GM12892 (cell line): ENCODE results near the gene SH3D21.

Source experiments
- DNase-seq: peaks from one replicate; pipeline ENCODE4 v3.0.0; 2011; ENCODE audit not compliant: insufficient read length
- FAIRE-seq: peaks from 2 replicates; lab custom pipeline; 2011; peaks lifted over from hg19 to GRCh38; lab: Jason Lieb, UNC
- POLR2A ChIP-seq: IDR thresholded peaks from 2 replicates; pipeline ENCODE4 v1.6.1; 2011; ENCODE audit warnings: low read depth, low read length, control low read depth
- POLR2AphosphoS5 ChIP-seq: IDR thresholded peaks from 2 replicates; pipeline ENCODE4 v1.6.1; 2011; ENCODE audit warnings: low read depth, low read length, control low read depth
- TAF1 ChIP-seq: IDR thresholded peaks from 2 replicates; pipeline ENCODE4 v1.6.1; 2011; ENCODE audit warnings: low read depth, mild to moderate bottlenecking, control low read depth, low read length, borderline replicate concordance

SH3D21 gene

DNA sequence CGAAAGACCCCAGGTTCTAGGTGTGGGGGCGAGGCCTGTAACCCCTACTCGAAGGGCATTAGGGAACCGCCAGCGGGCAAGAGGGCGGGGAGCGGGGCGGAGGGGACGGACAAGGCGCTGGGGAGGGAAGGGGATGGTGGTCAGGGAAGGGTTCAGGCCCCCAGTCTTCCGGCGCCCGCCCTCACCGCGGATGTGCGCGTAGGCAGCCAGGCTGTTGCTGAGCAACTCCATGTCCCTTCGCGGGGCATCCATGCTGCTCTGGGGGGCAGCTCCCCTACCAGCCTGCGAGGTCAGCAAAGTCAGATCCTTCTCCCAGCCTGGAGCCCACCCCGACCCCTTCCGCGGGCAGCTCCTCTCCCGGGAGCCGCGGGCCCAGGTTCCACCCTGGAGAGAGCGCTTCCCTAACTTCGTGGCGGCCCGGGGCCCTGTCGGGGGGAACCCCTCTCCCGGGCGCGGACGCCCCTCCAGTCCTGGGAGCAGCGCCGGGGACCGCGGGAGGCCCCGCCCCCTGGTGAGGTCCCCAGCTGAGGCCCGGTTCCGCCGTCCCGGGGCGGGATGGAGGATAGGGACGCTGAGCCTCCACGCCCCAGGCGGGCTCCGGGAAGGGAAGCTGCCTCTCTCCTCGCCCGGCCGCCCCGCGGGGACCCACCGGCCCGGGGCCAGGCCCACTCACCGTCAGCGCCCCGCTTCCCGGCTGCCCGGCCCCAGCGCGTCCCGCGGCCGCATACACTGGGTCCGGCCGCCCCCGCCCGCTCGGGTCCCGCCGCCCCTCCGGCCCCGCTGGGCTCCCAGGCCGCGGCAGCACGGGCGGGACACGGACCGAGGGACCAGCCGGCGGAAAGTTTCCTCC is 16.8 kb downstream of the SH3D21 start:
- FAIRE-seq, result no peak

GRCh38 chr1:36323636-36324352 is 17.6 kb downstream of the SH3D21 start, which contains the start of gene EVA1B:
Gene EVA1B (minus strand): TSS chr1:36323645. CDS start chr1:36323037, 608 bp downstream.
- DNase-seq, result peak; percentile 52
- peak; percentile 90 for FAIRE-seq
- no peak for TF ChIP-seq TAF1
- TF ChIP-seq POLR2A, result no peak
- TF ChIP-seq POLR2AphosphoS5, result no peak

More for the DNA sequence above, 16.8 kb downstream of the SH3D21 start:
- peak; percentile 52 for DNase-seq
- 0 out of 2 replicates have a peak, but pooled peaks have one; percentile 4 for TF ChIP-seq POLR2A
- TF ChIP-seq POLR2AphosphoS5, result no peak

DNA sequence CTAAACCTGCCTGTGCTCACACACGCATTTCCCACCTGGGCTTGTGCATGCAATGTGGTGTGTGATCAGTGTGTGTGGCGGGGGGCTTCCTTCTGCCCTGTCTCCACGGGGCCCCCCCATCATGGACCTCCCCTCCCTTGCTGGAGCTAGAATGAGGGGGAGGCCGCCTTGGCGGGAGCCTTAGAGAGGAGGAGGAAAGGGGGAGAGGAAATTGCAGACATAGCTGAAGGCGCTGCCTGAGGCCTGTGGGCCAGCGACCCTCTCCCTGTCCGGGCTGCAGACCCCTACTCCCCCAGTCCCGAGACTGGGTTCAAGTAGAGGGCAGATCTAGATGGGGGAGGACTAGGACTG is 18.2 kb downstream of the SH3D21 start:
- DNase-seq, result no peak
- FAIRE-seq, result no peak
- no peak for TF ChIP-seq POLR2AphosphoS5
- no peak for TF ChIP-seq TAF1
- no peak for TF ChIP-seq POLR2A

GRCh38 chr1:36326499-36326898 is 20.3 kb downstream of the SH3D21 start:
- no peak for TF ChIP-seq POLR2A
- DNase-seq (no peak), FAIRE-seq (no peak)

GRCh38 chr1:36327421-36328087 is 21.4 kb downstream of the SH3D21 start:
- TF ChIP-seq POLR2A (no peak), TAF1 (no peak), POLR2AphosphoS5 (no peak)
- no peak for FAIRE-seq
- no peak for DNase-seq

GRCh38 chr1:36328088-36328480 is 21.9 kb downstream of the SH3D21 start:
- no peak for TF ChIP-seq POLR2AphosphoS5
- no peak for TF ChIP-seq POLR2A
- no peak for TF ChIP-seq TAF1
- DNase-seq (no peak), FAIRE-seq (no peak)

DNA sequence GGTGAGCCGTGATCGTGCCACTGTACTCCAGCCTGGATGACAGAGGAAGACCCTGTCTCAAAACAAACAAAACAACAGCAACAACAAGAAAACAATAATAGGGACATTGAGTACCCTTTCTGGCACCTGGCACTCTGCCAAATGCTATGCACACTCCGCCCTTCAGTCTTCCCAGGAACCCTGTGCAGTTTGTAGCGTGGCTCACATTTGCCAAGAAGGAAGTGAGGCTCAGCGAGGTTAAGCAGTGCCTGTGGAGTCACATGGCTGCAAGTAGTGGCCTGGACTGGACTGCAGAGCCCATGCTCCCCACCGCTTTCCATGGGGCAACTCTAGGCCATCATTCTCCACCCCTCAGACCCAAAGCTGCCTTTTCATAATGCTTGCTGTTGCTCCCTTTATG is 22.5 kb downstream of the SH3D21 start:
- TF ChIP-seq POLR2AphosphoS5, result no peak
- no peak for DNase-seq
- no peak for FAIRE-seq

DNA sequence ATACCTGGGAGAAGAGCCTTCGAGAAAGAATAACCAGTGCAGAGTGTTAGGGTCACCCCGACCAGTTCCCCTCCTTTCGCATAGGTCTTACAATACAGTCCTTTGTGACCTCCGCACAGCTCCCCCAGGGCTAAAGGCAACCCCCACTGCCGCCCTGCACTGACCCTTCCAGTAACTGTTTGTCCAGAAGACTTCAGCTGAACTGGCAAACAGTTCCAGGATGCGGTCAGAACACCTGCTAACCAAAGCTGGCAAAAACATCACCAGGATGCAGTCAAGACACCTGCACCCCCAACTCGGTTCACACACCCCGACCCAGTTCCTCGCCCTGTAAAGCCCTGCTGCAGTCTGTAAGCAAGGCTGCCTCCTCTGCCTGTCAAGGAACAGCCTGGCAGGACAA is 23.6 kb downstream of the SH3D21 start:
- DNase-seq, result no peak

GRCh38 chr1:36330940-36331339 is 24.8 kb downstream of the SH3D21 start:
- DNase-seq (no peak), FAIRE-seq (no peak)
- no peak for TF ChIP-seq TAF1
- no peak for TF ChIP-seq POLR2A
- TF ChIP-seq POLR2AphosphoS5, result no peak

More for the DNA sequence above, 23.6 kb downstream of the SH3D21 start:
- no peak for FAIRE-seq
- TF ChIP-seq POLR2A, result no peak
- TF ChIP-seq TAF1, result no peak
- no peak for TF ChIP-seq POLR2AphosphoS5

DNA sequence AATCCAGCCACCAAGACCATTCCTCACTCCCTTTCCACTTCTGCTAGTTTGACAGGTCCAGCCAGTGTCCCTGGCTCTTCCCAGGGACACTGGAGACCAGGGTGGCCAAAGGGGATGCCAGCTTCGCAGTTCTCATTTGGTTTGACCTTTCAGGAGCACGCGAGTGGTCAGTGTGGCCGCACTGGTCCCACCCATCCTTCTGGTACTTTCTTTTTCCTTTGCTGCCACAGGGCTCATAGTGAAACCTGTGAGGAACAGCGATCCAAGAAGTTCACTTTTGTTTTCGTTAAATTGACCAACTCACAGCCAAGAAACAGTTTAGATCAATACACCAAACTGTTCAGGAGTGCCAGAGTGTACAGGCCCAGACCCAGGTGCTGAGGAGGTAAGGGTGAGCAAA is 31.7 kb downstream of the SH3D21 start:
- DNase-seq (no peak), FAIRE-seq (no peak)
- TF ChIP-seq POLR2A (no peak), POLR2AphosphoS5 (no peak), TAF1 (no peak)

- no peak for TF ChIP-seq POLR2AphosphoS5
- no peak for TF ChIP-seq TAF1
- TF ChIP-seq POLR2A, result no peak
- FAIRE-seq (no peak), DNase-seq (no peak)
Measured at GRCh38 chr1:36339215-36339614, 33.0 kb downstream of the SH3D21 start.

GRCh38 chr1:36339615-36340014 is 33.4 kb downstream of the SH3D21 start:
- no peak for FAIRE-seq
- TF ChIP-seq TAF1, result no peak
- no peak for TF ChIP-seq POLR2AphosphoS5
- no peak for TF ChIP-seq POLR2A

More at GRCh38 chr1:36339615-36340014, 33.4 kb downstream of the SH3D21 start:
- no peak for DNase-seq
